GM12878 (cell line): Measurements from ENCODE around the gene CALML5. TPM values are rescaled to one million over a fixed set of nuclear protein-coding genes. Genes with fewer than 3 reads are reported as not detected.

ENCODE experiments used
- ATAC-seq: fragments of 200-7000 bp; cut with Tn5 transposase; 3 replicates; pipeline ENCODE4 v1.9.1; 2020; ENCODE audit warnings: mild to moderate bottlenecking, moderate library complexity
- BruUV-seq: library from RNA; stranded (reverse); fragments of 400-500 nt; replicated peaks from 2 replicates; lab custom pipeline; 2021; lab: Mats Ljungman, UMichigan
- CTCF ChIA-PET: fragments of 300-600 bp; sonication (Branson Sonifier 250); formaldehyde crosslinking; extraction: SDS; loops from one replicate; lab custom pipeline; 2021; ENCODE audit warnings: inconsistent platforms; lab: Yijun Ruan, JAX
- POLR2A ChIA-PET: fragments of 350-600 bp; formaldehyde crosslinking; extraction: SDS; loops from one replicate; lab custom pipeline; 2021; ENCODE audit warnings: inconsistent platforms; lab: Charles Lee
- RAD21 ChIA-PET: fragments of 300-600 bp; sonication (Branson Sonifier 250); formaldehyde crosslinking; loops from one replicate; lab custom pipeline; 2023; ENCODE audit warnings: antibody characterized with exemption; ENCODE audit not compliant: unreplicated experiment; lab: Charles Lee
- SMC1A ChIA-PET: fragments of 300-600 bp; sonication (Branson Sonifier 250); formaldehyde crosslinking; loops from one replicate; lab custom pipeline; 2023; ENCODE audit not compliant: unreplicated experiment, uncharacterized antibody; lab: Charles Lee
- DNase-seq: peaks from one replicate; pipeline ENCODE4 v3.0.0-alpha.2; 2011; ENCODE audit warnings: low read depth, low spot score
- FAIRE-seq: peaks from 3 replicates; lab custom pipeline; 2011; peaks lifted over from hg19 to GRCh38; lab: Jason Lieb, UNC
- H2AFZ ChIP-seq: 2 replicates; pipeline ENCODE4 v1.6.0; 2011; ENCODE audit warnings: low read depth, low read length, control low read depth; ENCODE audit not compliant: control insufficient read depth
- H3K27ac ChIP-seq: 2 replicates; pipeline ENCODE4 v1.5.1; 2011; ENCODE audit warnings: control low read depth; ENCODE audit not compliant: control insufficient read depth, insufficient read depth
- H3K27me3 ChIP-seq, 2 experiments: replicated peaks in 1 of 2; 2 replicates each; pipeline versions ENCODE4 v1.6.0 to v1.6.1; 2011; ENCODE audit warnings: low read length in 1 of 2; ENCODE audit not compliant: control insufficient read depth in 2 of 2, insufficient read depth in 2 of 2
- H3K36me3 ChIP-seq, 2 experiments: 2 replicates each; pipeline ENCODE4 v1.5.1; 2011; ENCODE audit warnings: low read length in 1 of 2; ENCODE audit not compliant: control insufficient read depth in 2 of 2, insufficient read depth in 2 of 2
- H3K4me1 ChIP-seq: 2 replicates; pipeline ENCODE4 v1.6.1; 2011; ENCODE audit warnings: mild to moderate bottlenecking, low read length, moderate library complexity, mixed read lengths; ENCODE audit not compliant: control insufficient read depth, insufficient read depth
- H3K4me2 ChIP-seq: 2 replicates; pipeline ENCODE4 v1.6.0; 2011; ENCODE audit warnings: control low read depth; ENCODE audit not compliant: control insufficient read depth, insufficient read depth
- H3K4me3 ChIP-seq: fragments of 200-600 bp; sonication (generic); 2 replicates; pipeline ENCODE4 v1.5.1; 2016
- H3K79me2 ChIP-seq: 2 replicates; pipeline ENCODE4 v1.6.0; 2011; ENCODE audit warnings: low read length; ENCODE audit not compliant: control insufficient read depth, insufficient read depth
- H3K9ac ChIP-seq: 2 replicates; pipeline ENCODE4 v1.8.0; 2011; ENCODE audit warnings: low read length, control low read depth, mixed read lengths; ENCODE audit not compliant: control insufficient read depth, insufficient read depth
- H3K9me3 ChIP-seq: replicated peaks from 3 replicates; pipeline ENCODE4 v1.5.1; 2011; ENCODE audit warnings: mild to moderate bottlenecking, low read length; ENCODE audit not compliant: control insufficient read depth, insufficient read depth
- H4K20me1 ChIP-seq: 2 replicates; pipeline ENCODE4 v1.6.0; 2011; ENCODE audit not compliant: control insufficient read depth, insufficient read depth
- BHLHE40 ChIP-seq, 2 experiments: fragments of 450-650 bp in 1 of 2; IDR thresholded peaks; 2 replicates each; pipeline ENCODE4 v1.6.1; 2011 to 2017; ENCODE audit warnings: low read depth in 2 of 2, borderline replicate concordance in 1 of 2, improper control_type of control experiment in 1 of 2, low read length in 1 of 2, mild to moderate bottlenecking in 1 of 2
- EGR1 ChIP-seq, 2 experiments: IDR thresholded peaks; 1 replicate in 1 of 2; 2 replicates in 1 of 2; pipeline ENCODE4 v1.6.1; 2011 to 2012; ENCODE audit warnings: low read depth in 2 of 2, low read length in 2 of 2, borderline replicate concordance in 1 of 2, mild to moderate bottlenecking in 1 of 2, moderate library complexity in 1 of 2
- HDAC2 ChIP-seq: fragments of 200-600 bp; sonication (generic); IDR thresholded peaks from 2 replicates; pipeline ENCODE4 v1.6.1; 2017
- IKZF2 ChIP-seq, 2 experiments: fragments of 450-650 bp; IDR thresholded peaks; 2 replicates each; pipeline ENCODE4 v1.6.1; 2017; ENCODE audit warnings: mild to moderate bottlenecking in 2 of 2, moderate library complexity in 2 of 2
- MEF2B ChIP-seq: fragments of 450-650 bp; IDR thresholded peaks from 2 replicates; pipeline ENCODE4 v1.6.1; 2018; ENCODE audit warnings: mild to moderate bottlenecking, moderate library complexity; ENCODE audit not compliant: partially characterized antibody, poor library complexity, severe bottlenecking
- NFYB ChIP-seq: IDR thresholded peaks from 2 replicates; pipeline ENCODE4 v1.6.1; 2011; ENCODE audit warnings: low read depth, mild to moderate bottlenecking, low read length, improper control_type of control experiment, moderate library complexity; ENCODE audit not compliant: insufficient read depth
- PAX8 ChIP-seq: fragments of 450-650 bp; IDR thresholded peaks from 2 replicates; pipeline ENCODE4 v1.6.1; 2017; ENCODE audit warnings: mild to moderate bottlenecking, moderate library complexity
- RAD51 ChIP-seq: fragments of 450-650 bp; IDR thresholded peaks from 2 replicates; pipeline ENCODE4 v1.6.1; 2016; ENCODE audit warnings: moderate library complexity, mild to moderate bottlenecking, inconsistent platforms
- SMAD5 ChIP-seq: IDR thresholded peaks from 2 replicates; pipeline ENCODE4 v1.6.1; 2016; ENCODE audit warnings: antibody characterized with exemption, low read depth
- SP1 ChIP-seq: IDR thresholded peaks from one replicate; pipeline ENCODE4 v1.6.1; 2011; ENCODE audit warnings: low read depth, low read length
- SPI1 ChIP-seq: IDR thresholded peaks from 2 replicates; pipeline ENCODE4 v1.6.1; 2011; ENCODE audit warnings: low read depth, mild to moderate bottlenecking, low read length, moderate library complexity, borderline replicate concordance; ENCODE audit not compliant: insufficient read depth
- SUPT20H ChIP-seq: IDR thresholded peaks from 2 replicates; pipeline ENCODE4 v1.6.1; 2011; ENCODE audit warnings: low read depth, mild to moderate bottlenecking, low read length, moderate library complexity, borderline replicate concordance; ENCODE audit not compliant: control insufficient read depth
- TCF7 ChIP-seq: IDR thresholded peaks from 2 replicates; pipeline ENCODE4 v1.6.1; 2014; ENCODE audit warnings: antibody characterized with exemption, borderline replicate concordance
- WGBS: methylation state at CpG from one replicate; pipeline ENCODE4 v1.1.6; 2016; ENCODE audit warnings: low lambda C conversion rate; ENCODE audit not compliant: insufficient replicate concordance, insufficient coverage; ENCODE audit errors: missing lambda C conversion rate; 5-methylcytosine and 5-hydroxymethylcytosine counted together
- in situ Hi-C: fragments of 300-500 bp; cut with MboI; formaldehyde crosslinking; loops from 9 replicates; pipeline ENCODE4 v1.14.3; 2018; ENCODE audit warnings: mixed read lengths
- intact Hi-C: fragments of 100-400 bp; cut with micrococcal nuclease; formaldehyde crosslinking; loops from one replicate; pipeline ENCODE4 v1.14.2; 2022; ENCODE audit not compliant: unreplicated experiment
- polyA plus RNA-seq, 11 experiments: library from polyadenylated mRNA; depleted of rRNA in 4 of 11; unstranded in 6 of 11; stranded (reverse) in 5 of 11; fragments of >200 nt; fragmentation: Nextera tagmentation in 4 of 11; fragmentation: Illumina TruSeq in 1 of 11; extraction: Ambion mirVana in 4 of 11; extraction: Trizol in 1 of 11; gene quantifications; 1 replicate in 1 of 11; 2 replicates in 10 of 11; pipeline versions ENCODE4 v1.2.1 to v1.2.3, GENCODE V29; 2011 to 2016; ENCODE audit warnings: inconsistent platforms in 2 of 11, missing spikeins in 2 of 11, low read depth in 1 of 11
- total RNA-seq, 4 experiments: library from RNA; depleted of rRNA in 3 of 4; stranded (reverse); fragments of >200 nt in 3 of 4; fragmentation: Illumina TruSeq in 1 of 4; extraction: Trizol in 1 of 4; gene quantifications; 2 replicates each; pipeline versions ENCODE4 v1.2.1 to v1.2.3, GENCODE V29; 2013 to 2021
- TF ChIP-seq, protein P1 (sequence below): fragments of 450-650 bp; IDR thresholded peaks from 2 replicates; pipeline ENCODE4 v1.6.1; 2014; ENCODE audit warnings: mild to moderate bottlenecking
- TF ChIP-seq, protein P2 (sequence below): IDR thresholded peaks from 2 replicates; pipeline ENCODE4 v1.6.1; 2011; ENCODE audit warnings: low read depth, mild to moderate bottlenecking, low read length, moderate library complexity, borderline replicate concordance; ENCODE audit errors: extremely low read depth
- TF ChIP-seq, protein P3 (sequence below): IDR thresholded peaks from 2 replicates; pipeline ENCODE4 v1.6.1; 2011; ENCODE audit warnings: borderline replicate concordance, low read depth, mild to moderate bottlenecking, moderate library complexity, mixed read lengths, low read length; ENCODE audit not compliant: insufficient read depth; ENCODE audit errors: extremely low read length

Gene CALML5
- total and polyA plus RNA-seq, 10 of the 15 experiments (the other 5 are each of a cell fraction or from before 2014, with no cell fraction given) = not detected

DNA sequence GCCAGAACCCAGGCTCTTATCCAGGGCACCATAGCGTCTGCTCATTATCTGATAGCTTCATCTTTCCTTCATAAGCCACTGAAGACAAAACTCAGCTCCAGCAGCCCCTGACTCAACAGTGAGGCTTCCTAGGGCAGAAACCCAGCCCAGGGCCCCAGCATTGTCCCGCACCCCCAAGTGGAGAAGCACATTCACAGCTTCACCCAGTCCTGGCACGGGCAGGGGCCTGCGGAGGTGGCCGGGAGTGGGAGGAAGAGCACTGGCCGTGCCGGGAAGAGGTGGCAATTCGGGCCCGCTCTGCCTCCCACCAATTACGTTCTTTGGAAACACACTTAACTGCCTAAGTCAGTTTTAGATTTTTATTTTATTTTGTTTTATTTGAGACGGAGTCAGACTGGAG is 10.3 kb upstream of the CALML5 start:
- DNase-seq (no peak), FAIRE-seq (no peak), ATAC-seq (no peak)
- in situ Hi-C loops = no loop called here
- no peaks in the 10 kb centered on the region for H3K4me1 ChIP-seq
- H3K9me3 ChIP-seq = no peaks in the 10 kb centered on the region
- ChIA-PET RAD21 (no interaction called here), POLR2A (no interaction called here), SMC1A (no interaction called here), CTCF (interaction anchor here (0.7 to 1.0 kb wide), 2 partner anchors 74 to 113 kb away, joined by 3 read pairs; no protein-coding TSS in a partner anchor)
- H2AFZ ChIP-seq = no peak overlapping the region
- no peaks in the 10 kb centered on the region for H3K79me2 ChIP-seq
- no peaks in the 10 kb centered on the region for H3K36me3 ChIP-seq
- H4K20me1 ChIP-seq = no peaks in the 10 kb centered on the region
- no peak overlapping the region for H3K27ac ChIP-seq
- no TSS peak for BruUV-seq
- intact Hi-C loops = no loop called here
- no peak overlapping the region for H3K9ac ChIP-seq
- H3K4me2 ChIP-seq = no peak overlapping the region
- WGBS = 70% methylated on average over 11 of the region's 11 CpGs
- H3K4me3 ChIP-seq = no peak overlapping the region
- H3K27me3 ChIP-seq = peaks cover 0 to 5% of the 10 kb centered on the region in 2 experiments; a peak in 2 of 4 replicates
- TF ChIP-seq, protein P1, sequence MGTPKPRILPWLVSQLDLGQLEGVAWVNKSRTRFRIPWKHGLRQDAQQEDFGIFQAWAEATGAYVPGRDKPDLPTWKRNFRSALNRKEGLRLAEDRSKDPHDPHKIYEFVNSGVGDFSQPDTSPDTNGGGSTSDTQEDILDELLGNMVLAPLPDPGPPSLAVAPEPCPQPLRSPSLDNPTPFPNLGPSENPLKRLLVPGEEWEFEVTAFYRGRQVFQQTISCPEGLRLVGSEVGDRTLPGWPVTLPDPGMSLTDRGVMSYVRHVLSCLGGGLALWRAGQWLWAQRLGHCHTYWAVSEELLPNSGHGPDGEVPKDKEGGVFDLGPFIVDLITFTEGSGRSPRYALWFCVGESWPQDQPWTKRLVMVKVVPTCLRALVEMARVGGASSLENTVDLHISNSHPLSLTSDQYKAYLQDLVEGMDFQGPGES = no peak
- TF ChIP-seq BHLHE40 (IDR thresholded peaks at IDR 0.05; ENCODE audit: borderline replicate concordance in 1 of 2, low read depth in 2 of 2, low read length in 1 of 2) = no peak
- TF ChIP-seq, protein P2, sequence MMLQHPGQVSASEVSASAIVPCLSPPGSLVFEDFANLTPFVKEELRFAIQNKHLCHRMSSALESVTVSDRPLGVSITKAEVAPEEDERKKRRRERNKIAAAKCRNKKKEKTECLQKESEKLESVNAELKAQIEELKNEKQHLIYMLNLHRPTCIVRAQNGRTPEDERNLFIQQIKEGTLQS = no peak
- TF ChIP-seq, all 136 proteins: peak for 0

DNA sequence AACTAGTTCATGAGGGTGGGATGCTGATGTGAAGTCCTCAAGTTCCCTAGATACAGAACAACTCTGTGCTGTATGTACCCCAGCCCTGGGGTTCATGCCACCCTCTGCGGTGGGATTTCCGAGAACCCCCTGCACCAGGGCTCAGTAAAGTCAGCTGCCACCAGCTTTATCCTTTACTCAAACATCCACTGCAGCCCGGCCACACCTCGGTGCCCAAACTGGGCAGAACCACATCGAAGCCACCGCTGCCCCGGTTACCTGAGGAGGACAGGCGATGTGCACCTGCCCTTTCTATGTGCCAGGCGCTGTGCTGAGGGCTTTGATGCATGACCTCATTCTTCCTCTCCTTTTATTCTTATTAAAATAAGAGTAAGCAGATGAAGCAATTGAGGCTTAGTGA is 9.9 kb upstream of the CALML5 start:
- in situ Hi-C loops (no loop called here), intact Hi-C loops (no loop called here)
- no peak overlapping the region for H2AFZ ChIP-seq
- 74% methylated on average over 9 of the region's 9 CpGs for WGBS
- H3K4me1 ChIP-seq = no peaks in the 10 kb centered on the region
- no peak overlapping the region for H3K9ac ChIP-seq
- H3K27ac ChIP-seq = no peak overlapping the region
- ATAC-seq = no peak
- POLR2A ChIA-PET = no interaction called here
- no peak overlapping the region for H3K4me2 ChIP-seq
- SMC1A ChIA-PET = no interaction called here
- H3K27me3 ChIP-seq = peaks cover 0 to 5% of the 10 kb centered on the region in 2 experiments; a peak in 3 of 4 replicates
- no peaks in the 10 kb centered on the region for H3K36me3 ChIP-seq
- CTCF ChIA-PET = no interaction called here
- no TSS peak for BruUV-seq
- no peak for DNase-seq
- H3K4me3 ChIP-seq = no peak overlapping the region
- FAIRE-seq = no peak
- RAD21 ChIA-PET = no interaction called here
- no peaks in the 10 kb centered on the region for H3K79me2 ChIP-seq
- no peaks in the 10 kb centered on the region for H4K20me1 ChIP-seq
- H3K9me3 ChIP-seq = no peaks in the 10 kb centered on the region
- TF ChIP-seq SPI1 (no peak), SP1 (no peak), MEF2B (no peak), IKZF2 (IDR thresholded peaks at IDR 0.05) (no peak), PAX8 (no peak), SMAD5 (no peak), RAD51 (no peak), TCF7 (no peak), EGR1 (IDR thresholded peaks at IDR 0.05; ENCODE audit: borderline replicate concordance in 1 of 2, low read depth in 2 of 2, low read length in 2 of 2) (no peak), SUPT20H (no peak), HDAC2 (no peak), NFYB (no peak)
- TF ChIP-seq, protein P3, sequence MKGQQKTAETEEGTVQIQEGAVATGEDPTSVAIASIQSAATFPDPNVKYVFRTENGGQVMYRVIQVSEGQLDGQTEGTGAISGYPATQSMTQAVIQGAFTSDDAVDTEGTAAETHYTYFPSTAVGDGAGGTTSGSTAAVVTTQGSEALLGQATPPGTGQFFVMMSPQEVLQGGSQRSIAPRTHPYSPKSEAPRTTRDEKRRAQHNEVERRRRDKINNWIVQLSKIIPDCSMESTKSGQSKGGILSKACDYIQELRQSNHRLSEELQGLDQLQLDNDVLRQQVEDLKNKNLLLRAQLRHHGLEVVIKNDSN = no peak
